PC-9 (cell line): Measurements from ENCODE around the gene CHPT1. TPM values are rescaled to one million over a fixed set of nuclear protein-coding genes. Genes with fewer than 3 reads are reported as not detected.

Experiments
- BruUV-seq: library from RNA; stranded (reverse); fragments of 400-500 nt; replicated peaks from 2 replicates; lab custom pipeline; 2021; lab: Mats Ljungman, UMichigan
- CTCF ChIA-PET: fragments of 300-600 bp; sonication (Branson Sonifier 250); formaldehyde crosslinking; loops from one replicate; lab custom pipeline; 2022; ENCODE audit warnings: antibody characterized with exemption; lab: Charles Lee
- POLR2A ChIA-PET: fragments of 300-600 bp; sonication (Branson Sonifier 250); formaldehyde crosslinking; loops from one replicate; lab custom pipeline; 2022; ENCODE audit warnings: antibody characterized with exemption; ENCODE audit not compliant: unreplicated experiment; lab: Charles Lee
- DNase-seq, 2 experiments: peaks; one replicate each; pipeline versions ENCODE4 v3.0.0 to v3.0.0-alpha.2; 2015 to 2022; ENCODE audit warnings: mixed read lengths in 1 of 2
- H2AFZ ChIP-seq: fragments of 200-600 bp; sonication (generic); 2 replicates; pipeline ENCODE4 v1.8.1; 2017; ENCODE audit warnings: antibody characterized with exemption
- H3F3A ChIP-seq: fragments of 200-600 bp; sonication (generic); 2 replicates; pipeline ENCODE4 v1.8.1; 2017; ENCODE audit warnings: antibody characterized with exemption, mild to moderate bottlenecking, low read depth; ENCODE audit not compliant: insufficient read depth
- H3K27ac ChIP-seq: fragments of 200-600 bp; sonication (generic); 2 replicates; pipeline ENCODE4 v1.6.1; 2016; ENCODE audit warnings: mixed run types
- H3K27me3 ChIP-seq: fragments of 200-600 bp; sonication (generic); 2 replicates; pipeline ENCODE4 v1.6.1; 2016; ENCODE audit warnings: low read depth, mixed run types; ENCODE audit not compliant: insufficient read depth
- H3K36me3 ChIP-seq: fragments of 200-600 bp; sonication (generic); 2 replicates; pipeline ENCODE4 v1.6.1; 2016; ENCODE audit warnings: low read depth, mixed run types
- H3K4me1 ChIP-seq: fragments of 200-600 bp; sonication (generic); replicated peaks from 2 replicates; pipeline ENCODE4 v1.6.1; 2016; ENCODE audit warnings: mixed run types; ENCODE audit not compliant: insufficient read depth
- H3K4me2 ChIP-seq: fragments of 200-600 bp; sonication (generic); 2 replicates; pipeline ENCODE4 v1.6.1; 2017; ENCODE audit warnings: mixed run types
- H3K4me3 ChIP-seq: fragments of 200-600 bp; sonication (generic); 2 replicates; pipeline ENCODE4 v1.6.1; 2016; ENCODE audit warnings: mixed run types
- H3K79me2 ChIP-seq: fragments of 200-600 bp; sonication (generic); 2 replicates; pipeline ENCODE4 v1.6.1; 2017; ENCODE audit warnings: low read depth, mixed run types
- H3K9me2 ChIP-seq: fragments of 200-600 bp; sonication (generic); 2 replicates; pipeline ENCODE4 v1.8.1; 2017; ENCODE audit warnings: mild to moderate bottlenecking; ENCODE audit not compliant: insufficient read depth
- H3K9me3 ChIP-seq: fragments of 200-600 bp; sonication (generic); 2 replicates; pipeline ENCODE4 v1.8.1; 2016; ENCODE audit warnings: low read depth; ENCODE audit not compliant: insufficient read depth
- H4K20me1 ChIP-seq: fragments of 200-600 bp; sonication (generic); 2 replicates; pipeline ENCODE4 v1.8.1; 2017; ENCODE audit not compliant: insufficient read depth
- EZH2 ChIP-seq: fragments of 200-600 bp; sonication (generic); IDR thresholded peaks from 2 replicates; pipeline ENCODE4 v1.8.0; 2017; ENCODE audit warnings: antibody characterized with exemption, low read depth
- intact Hi-C: fragments of 100-400 bp; cut with micrococcal nuclease; formaldehyde crosslinking; loops from one replicate; pipeline ENCODE4 v1.10.0; 2022; ENCODE audit not compliant: unreplicated experiment
- total RNA-seq: library from RNA; stranded (reverse); gene quantifications from 2 replicates; pipeline ENCODE4 v1.2.3, GENCODE V29; 2021
- TF ChIP-seq, protein P1 (sequence below): fragments of 200-600 bp; sonication (generic); conservative IDR thresholded peaks from 2 replicates; pipeline ENCODE4 v1.6.1; 2017; ENCODE audit warnings: mixed run types, antibody characterized with exemption, mild to moderate bottlenecking, moderate library complexity

CHPT1 gene
- total RNA-seq, 1 experiment from 2014 or later = 6.1 TPM

DNA sequence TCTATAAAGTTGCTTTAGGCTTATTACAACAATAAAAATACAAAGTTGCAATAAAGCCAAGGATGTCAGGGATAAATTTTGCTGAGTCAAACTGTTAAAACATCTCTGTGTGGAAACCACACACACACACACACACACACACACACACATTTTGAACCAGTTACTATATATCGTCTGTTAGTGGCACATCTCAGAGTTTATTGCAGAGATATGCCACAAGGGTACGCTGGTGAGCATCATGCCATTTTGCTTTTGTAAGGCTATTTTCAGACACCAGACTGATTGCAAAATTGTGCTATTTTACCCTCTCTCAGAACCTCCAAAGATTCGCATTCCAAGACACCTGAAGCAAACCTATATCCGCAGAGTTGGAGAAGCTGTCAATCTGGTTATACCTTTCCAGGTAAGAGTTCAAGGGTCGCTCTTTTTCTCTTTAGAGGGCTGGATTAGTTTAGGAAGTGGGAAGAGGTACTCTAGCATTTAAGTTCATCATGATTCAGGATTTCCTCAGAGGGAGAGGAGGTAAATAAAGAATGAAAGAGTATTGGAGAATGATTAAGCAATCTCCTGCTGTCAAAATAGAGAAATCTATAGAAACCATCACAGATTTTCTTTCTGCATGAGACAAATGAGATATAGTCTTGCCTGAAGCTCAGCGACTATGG is 27.3 kb upstream of the CHPT1 start:
- TF ChIP-seq EZH2 = no peak
- TF ChIP-seq, protein P1, sequence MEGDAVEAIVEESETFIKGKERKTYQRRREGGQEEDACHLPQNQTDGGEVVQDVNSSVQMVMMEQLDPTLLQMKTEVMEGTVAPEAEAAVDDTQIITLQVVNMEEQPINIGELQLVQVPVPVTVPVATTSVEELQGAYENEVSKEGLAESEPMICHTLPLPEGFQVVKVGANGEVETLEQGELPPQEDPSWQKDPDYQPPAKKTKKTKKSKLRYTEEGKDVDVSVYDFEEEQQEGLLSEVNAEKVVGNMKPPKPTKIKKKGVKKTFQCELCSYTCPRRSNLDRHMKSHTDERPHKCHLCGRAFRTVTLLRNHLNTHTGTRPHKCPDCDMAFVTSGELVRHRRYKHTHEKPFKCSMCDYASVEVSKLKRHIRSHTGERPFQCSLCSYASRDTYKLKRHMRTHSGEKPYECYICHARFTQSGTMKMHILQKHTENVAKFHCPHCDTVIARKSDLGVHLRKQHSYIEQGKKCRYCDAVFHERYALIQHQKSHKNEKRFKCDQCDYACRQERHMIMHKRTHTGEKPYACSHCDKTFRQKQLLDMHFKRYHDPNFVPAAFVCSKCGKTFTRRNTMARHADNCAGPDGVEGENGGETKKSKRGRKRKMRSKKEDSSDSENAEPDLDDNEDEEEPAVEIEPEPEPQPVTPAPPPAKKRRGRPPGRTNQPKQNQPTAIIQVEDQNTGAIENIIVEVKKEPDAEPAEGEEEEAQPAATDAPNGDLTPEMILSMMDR = peak; percentile 56
- CTCF ChIA-PET = no interaction called here

DNA sequence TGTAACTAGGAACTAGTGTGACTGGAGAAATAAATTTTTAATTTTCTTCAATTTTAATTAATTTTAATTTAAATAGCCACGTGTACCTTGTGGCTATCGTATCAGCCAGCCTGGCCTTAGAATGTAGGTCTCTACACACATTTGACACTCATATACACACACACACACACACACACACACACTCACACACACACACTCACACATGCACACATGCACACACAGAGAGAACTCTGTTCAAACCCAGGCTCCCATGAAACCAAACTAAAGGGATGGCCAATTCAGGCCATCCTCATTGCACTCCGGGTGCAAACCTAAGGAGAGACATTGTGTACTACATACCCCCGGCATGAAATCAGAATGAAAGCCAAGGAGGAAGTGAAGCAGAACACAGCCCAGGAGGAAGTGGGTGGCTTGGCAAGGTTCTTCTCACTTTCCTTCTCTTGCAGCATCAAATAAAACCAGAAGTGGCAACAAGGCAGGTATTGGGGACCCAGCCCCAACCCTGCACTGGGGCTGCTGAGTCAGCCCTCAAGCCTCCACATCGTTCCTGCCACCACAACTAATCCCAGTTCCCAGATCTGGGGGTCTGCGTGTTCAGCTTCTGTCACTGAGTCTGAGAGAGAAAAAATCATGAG is 26.2 kb upstream of the CHPT1 start:
- intact Hi-C loops = no loop called here
- no peaks in the 10 kb centered on the region for H3F3A ChIP-seq
- no peaks in the 10 kb centered on the region for H3K9me3 ChIP-seq
- no peaks in the 10 kb centered on the region for H3K9me2 ChIP-seq
- BruUV-seq = no TSS peak
- ChIA-PET POLR2A (no interaction called here), CTCF (no interaction called here)
- no peaks in the 10 kb centered on the region for H3K36me3 ChIP-seq
- H3K79me2 ChIP-seq = no peaks in the 10 kb centered on the region
- H4K20me1 ChIP-seq = no peaks in the 10 kb centered on the region
- no peak overlapping the region for H3K4me3 ChIP-seq
- H3K4me2 ChIP-seq = no peak overlapping the region
- no peak overlapping the region for H2AFZ ChIP-seq
- H3K4me1 ChIP-seq = no peaks in the 10 kb centered on the region
- TF ChIP-seq, protein P1 = no peak
- TF ChIP-seq EZH2 = no peak
- H3K27ac ChIP-seq = no peak overlapping the region
- H3K27me3 ChIP-seq = no peaks in the 10 kb centered on the region
- DNase-seq = no peak

More for the DNA sequence above, 27.3 kb upstream of the CHPT1 start:
- H4K20me1 ChIP-seq = no peaks in the 10 kb centered on the region
- no peak overlapping the region for H3K27ac ChIP-seq
- H3K9me3 ChIP-seq = no peaks in the 10 kb centered on the region
- no peak overlapping the region for H3K4me3 ChIP-seq
- no peak for DNase-seq
- no peak overlapping the region for H2AFZ ChIP-seq
- POLR2A ChIA-PET = no interaction called here
- no peaks in the 10 kb centered on the region for H3K79me2 ChIP-seq
- BruUV-seq = no TSS peak
- intact Hi-C loops = no loop called here
- no peak overlapping the region for H3K4me2 ChIP-seq
- H3K27me3 ChIP-seq = no peaks in the 10 kb centered on the region
- no peaks in the 10 kb centered on the region for H3K36me3 ChIP-seq
- no peaks in the 10 kb centered on the region for H3K9me2 ChIP-seq
- no peaks in the 10 kb centered on the region for H3K4me1 ChIP-seq
- H3F3A ChIP-seq = no peaks in the 10 kb centered on the region

GRCh38 chr12:101671833-101672232 is 25.6 kb upstream of the CHPT1 start:
- POLR2A ChIA-PET = no interaction called here
- Histone ChIP-seq H3K4me3 (no peak overlapping the region), H4K20me1 (no peaks in the 10 kb centered on the region), H3K9me3 (no peaks in the 10 kb centered on the region), H3K27ac (no peak overlapping the region), H3F3A (no peaks in the 10 kb centered on the region), H3K4me1 (no peaks in the 10 kb centered on the region), H3K4me2 (no peak overlapping the region), H3K79me2 (no peaks in the 10 kb centered on the region), H3K9me2 (no peaks in the 10 kb centered on the region), H3K27me3 (no peaks in the 10 kb centered on the region), H3K36me3 (no peaks in the 10 kb centered on the region), H2AFZ (no peak overlapping the region)
- DNase-seq = no peak
- TF ChIP-seq, protein P1 = no peak
- no peak for TF ChIP-seq EZH2
- CTCF ChIA-PET = no interaction called here
- intact Hi-C loops = no loop called here
- BruUV-seq = no TSS peak
